ENCODE data around the gene STKLD1. TPM values are rescaled to one million over a fixed set of nuclear protein-coding genes. Genes with fewer than 3 reads are reported as not detected.

The STKLD1 gene
- total RNA-seq, 1 donor, result 0.72 TPM

- DNase-seq (ENCODE audit: insufficient read length, low spot score, missing footprints), result no peak
- Histone ChIP-seq H3K36me3 (ENCODE audit: insufficient read depth, low read length) (peaks cover 65% of the 10 kb centered on the region), H3K79me2 (ENCODE audit: insufficient read depth, low read length) (peaks cover 51% of the 10 kb centered on the region), H4K20me1 (ENCODE audit: insufficient read depth, low read length) (peaks cover 40% of the 10 kb centered on the region), H3K27ac (ENCODE audit: low read depth, low read length) (no peak overlapping the region), H2AFZ (ENCODE audit: low read length) (no peak overlapping the region), H3K4me1 (ENCODE audit: insufficient read depth, low read length) (peaks cover 24% of the 10 kb centered on the region), H3K27me3 (ENCODE audit: insufficient read depth, low read length) (no peaks in the 10 kb centered on the region), H3K4me2 (ENCODE audit: insufficient read depth, low read length) (no peak overlapping the region), H3K4me3 (ENCODE audit: insufficient read depth, low read length) (no peak overlapping the region), H3K9me3 (ENCODE audit: low read depth, low read length) (no peaks in the 10 kb centered on the region)
- TF ChIP-seq CTCF (IDR thresholded peaks at IDR 0.05; ENCODE audit: extremely low read depth, low read depth, low read length), result no peak
Observed at GRCh38 chr9:133345596-133345995, 30.6 kb upstream of the STKLD1 start.

GRCh38 chr9:133346021-133346785 lies 30.0 kb upstream of the STKLD1 start:
- H3K9me3 ChIP-seq (ENCODE audit: low read depth, low read length), result no peaks in the 10 kb centered on the region
- peaks cover 30% of the 10 kb centered on the region for H3K4me1 ChIP-seq (ENCODE audit: insufficient read depth, low read length)
- peaks cover 51% of the 10 kb centered on the region for H3K79me2 ChIP-seq (ENCODE audit: insufficient read depth, low read length)
- H4K20me1 ChIP-seq (ENCODE audit: insufficient read depth, low read length), result peaks cover 46% of the 10 kb centered on the region
- peak overlapping the region; percentile 13 for H3K27ac ChIP-seq (ENCODE audit: low read depth, low read length)
- H3K4me3 ChIP-seq (ENCODE audit: insufficient read depth, low read length), result peak overlapping the region; percentile 100
- H3K27me3 ChIP-seq (ENCODE audit: insufficient read depth, low read length), result no peaks in the 10 kb centered on the region
- peaks cover 65% of the 10 kb centered on the region for H3K36me3 ChIP-seq (ENCODE audit: insufficient read depth, low read length)
- no peak overlapping the region for H2AFZ ChIP-seq (ENCODE audit: low read length)
- H3K4me2 ChIP-seq (ENCODE audit: insufficient read depth, low read length), result peak overlapping the region; percentile 73
- peak; percentile 83 for DNase-seq (ENCODE audit: insufficient read length, low spot score, missing footprints)
- TF ChIP-seq CTCF (IDR thresholded peaks at IDR 0.05; ENCODE audit: extremely low read depth, low read depth, low read length), result no peak

- peaks cover 52% of the 10 kb centered on the region for H4K20me1 ChIP-seq (ENCODE audit: insufficient read depth, low read length)
- H3K27me3 ChIP-seq (ENCODE audit: insufficient read depth, low read length), result no peaks in the 10 kb centered on the region
- peak overlapping the region; percentile 86 for H3K27ac ChIP-seq (ENCODE audit: low read depth, low read length)
- DNase-seq (ENCODE audit: insufficient read length, low spot score, missing footprints), result peak; percentile 95
- H3K36me3 ChIP-seq (ENCODE audit: insufficient read depth, low read length), result peaks cover 69% of the 10 kb centered on the region
- peak overlapping the region; percentile 100 for H3K4me2 ChIP-seq (ENCODE audit: insufficient read depth, low read length)
- H3K4me1 ChIP-seq (ENCODE audit: insufficient read depth, low read length), result peaks cover 39% of the 10 kb centered on the region
- H3K4me3 ChIP-seq (ENCODE audit: insufficient read depth, low read length), result peak overlapping the region; percentile 100
- no peaks in the 10 kb centered on the region for H3K9me3 ChIP-seq (ENCODE audit: low read depth, low read length)
- peaks cover 51% of the 10 kb centered on the region for H3K79me2 ChIP-seq (ENCODE audit: insufficient read depth, low read length)
- peak overlapping the region; percentile 32 for H2AFZ ChIP-seq (ENCODE audit: low read length)
- no peak for TF ChIP-seq CTCF (IDR thresholded peaks at IDR 0.05; ENCODE audit: extremely low read depth, low read depth, low read length)
Observed at GRCh38 chr9:133347515-133347984, 28.6 kb upstream of the STKLD1 start.

- TF ChIP-seq CTCF (IDR thresholded peaks at IDR 0.05; ENCODE audit: extremely low read depth, low read depth, low read length), result no peak
- peak within 1 kb of the TSS; percentile 86 for H2AFZ ChIP-seq (ENCODE audit: low read length)
- H3K4me1 ChIP-seq (ENCODE audit: insufficient read depth, low read length), result peaks cover 39% of the 10 kb centered on the region
- H3K4me2 ChIP-seq (ENCODE audit: insufficient read depth, low read length), result peak within 1 kb of the TSS; percentile 100
- no peaks in the 10 kb centered on the region for H3K27me3 ChIP-seq (ENCODE audit: insufficient read depth, low read length)
- peak within 1 kb of the TSS; percentile 100 for H3K4me3 ChIP-seq (ENCODE audit: insufficient read depth, low read length)
- H3K36me3 ChIP-seq (ENCODE audit: insufficient read depth, low read length), result peaks cover 73% of the 10 kb centered on the region
- DNase-seq (ENCODE audit: insufficient read length, low spot score, missing footprints), result peak; percentile 98
- H3K9me3 ChIP-seq (ENCODE audit: low read depth, low read length), result no peaks in the 10 kb centered on the region
- H3K27ac ChIP-seq (ENCODE audit: low read depth, low read length), result peak within 1 kb of the TSS; percentile 86
- peaks cover 52% of the 10 kb centered on the region for H4K20me1 ChIP-seq (ENCODE audit: insufficient read depth, low read length)
- H3K79me2 ChIP-seq (ENCODE audit: insufficient read depth, low read length), result peaks cover 51% of the 10 kb centered on the region
Observed at GRCh38 chr9:133347985-133348717, 28.0 kb upstream of the STKLD1 start, which contains the start of the genes MED22 and RPL7A. Gene MED22 (minus strand): TSS chr9:133348131. CDS start chr9:133346662, 1,469 bp downstream. Gene RPL7A (plus strand): TSS chr9:133348218. CDS start chr9:133348244, 26 bp downstream.
